ENCODE results near the gene COX15.

The COX15 gene

GRCh38 chr10:99732033-99732842, at the start of gene COX15, which contains the start of gene CUTC:
Gene COX15, minus strand, starts transcription at chr10:99732127. Its CDS starts 78 bp downstream, at chr10:99732049.
Gene CUTC, plus strand, starts transcription at chr10:99732234. Its CDS starts 115 bp downstream, at chr10:99732349.
- peak within 1 kb of the TSS; percentile 82 for H3K27ac ChIP-seq
- TF ChIP-seq ZFX (IDR thresholded peaks at IDR 0.05) (no peak), CTCF (conservative IDR thresholded peaks at IDR 0.05) (peak; percentile 38)

GRCh38 chr10:99779335-99779734, 47.4 kb upstream of the COX15 start:
- no peak for TF ChIP-seq ZFX (IDR thresholded peaks at IDR 0.05)
- TF ChIP-seq CTCF (conservative IDR thresholded peaks at IDR 0.05), result no peak
- no peak overlapping the region for H3K27ac ChIP-seq

- TF ChIP-seq ZFX (IDR thresholded peaks at IDR 0.05) (no peak), CTCF (conservative IDR thresholded peaks at IDR 0.05) (no peak)
- H3K27ac ChIP-seq, result no peak overlapping the region
These were observed 46.2 kb upstream of the COX15 start for GRCh38 chr10:99777918-99778714.

- no peak for TF ChIP-seq ZFX (IDR thresholded peaks at IDR 0.05)
- no peak overlapping the region for H3K27ac ChIP-seq
These were observed 43.9 kb upstream of the COX15 start for GRCh38 chr10:99775850-99776249.

- H3K27ac ChIP-seq, result no peak overlapping the region
- TF ChIP-seq CTCF (conservative IDR thresholded peaks at IDR 0.05) (no peak), ZFX (IDR thresholded peaks at IDR 0.05) (no peak)
These were observed 38.6 kb upstream of the COX15 start for GRCh38 chr10:99770408-99771045.

GRCh38 chr10:99769706-99770105, 37.8 kb upstream of the COX15 start:
- no peak overlapping the region for H3K27ac ChIP-seq
- TF ChIP-seq ZFX (IDR thresholded peaks at IDR 0.05) (no peak), CTCF (conservative IDR thresholded peaks at IDR 0.05) (no peak)

GRCh38 chr10:99768556-99768955, 36.6 kb upstream of the COX15 start:
- TF ChIP-seq ZFX (IDR thresholded peaks at IDR 0.05), result no peak
- TF ChIP-seq CTCF (conservative IDR thresholded peaks at IDR 0.05), result no peak
- no peak overlapping the region for H3K27ac ChIP-seq
